ENCODE measurements around the gene LSM8. TPM values are rescaled to one million over a fixed set of nuclear protein-coding genes. Genes with fewer than 3 reads are reported as not detected.

LSM8 gene
- total and polyA plus RNA-seq, 2 donors (not counting 3 experiments of a cell fraction or from before 2014, with no cell fraction given): 26.8 to 34.1 TPM

DNA sequence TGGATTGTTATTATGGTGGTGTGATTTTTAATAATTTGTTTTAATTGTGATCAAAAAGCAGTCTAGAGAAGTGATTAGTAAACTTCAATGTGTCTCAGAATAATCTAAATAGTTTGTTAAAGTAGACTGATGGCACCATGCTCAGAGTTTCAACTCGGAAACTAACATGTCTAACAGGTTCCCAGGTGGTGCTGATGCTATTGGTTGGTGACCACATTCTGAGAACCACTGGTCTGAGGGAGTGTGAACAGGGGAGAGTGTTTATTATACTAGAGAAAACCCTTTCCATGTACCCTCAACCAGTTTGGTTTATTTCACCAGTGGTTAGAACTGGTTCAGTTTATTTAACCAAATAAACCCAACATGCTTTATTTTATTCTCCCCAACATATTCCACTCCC lies 42.0 kb upstream of the LSM8 start:
- Histone ChIP-seq H3K79me2 (ENCODE audit: control insufficient read depth, insufficient read depth, low read length) (no peaks in the 10 kb centered on the region), H3K9me3 (replicated peaks; ENCODE audit: control insufficient read depth, insufficient read depth, low read length) (no peaks in the 10 kb centered on the region), H2AFZ (ENCODE audit: low read depth, low read length) (no peak overlapping the region), H3K9me1 (replicated peaks; ENCODE audit: control insufficient read depth, extremely low read depth, insufficient read depth, low read length) (no peaks in the 10 kb centered on the region), H3K4me3 (replicated peaks in 1 of 3; ENCODE audit: insufficient read depth in 1 of 3, low read depth in 1 of 3, low read length in 3 of 3) (no peak overlapping the region), H3K9ac (replicated peaks; ENCODE audit: extremely low read depth, insufficient read depth, low read length) (no peak overlapping the region), H3K4me1 (ENCODE audit: control insufficient read depth, extremely low read depth, insufficient read depth, low read length) (no peaks in the 10 kb centered on the region), H3K4me2 (ENCODE audit: insufficient read depth, low read length) (no peak overlapping the region), H3K27ac (ENCODE audit: insufficient read depth, low read depth, low read length) (no peak overlapping the region), H3K27me3 (ENCODE audit: control insufficient read depth in 2 of 2, insufficient read depth in 2 of 2, low read length in 2 of 2) (no peaks in the 10 kb centered on the region), H3K36me3 (ENCODE audit: control insufficient read depth in 2 of 2, extremely low read depth in 1 of 2, insufficient read depth in 2 of 2, low read length in 2 of 2) (no peaks in the 10 kb centered on the region), H4K20me1 (replicated peaks; ENCODE audit: control insufficient read depth, extremely low read depth, insufficient read depth, low read length) (no peaks in the 10 kb centered on the region)
- DNase-seq (ENCODE audit: low read depth, low spot score) (no peak), FAIRE-seq (no peak)
- ChIA-PET CTCF (no interaction called here), POLR2A (no interaction called here)
- dilution Hi-C loops (cut with MboI; ENCODE audit: extremely low pct_ligation_motif_present, low sequenced_read_pairs): no loop called here
- TF ChIP-seq EZH2 (IDR thresholded peaks at IDR 0.05; ENCODE audit: borderline replicate concordance, low read depth, low read length, severe bottlenecking): no peak
- no peak for TF ChIP-seq CTCF (IDR thresholded peaks at IDR 0.05; ENCODE audit: extremely low read depth in 1 of 2, insufficient read depth in 1 of 2, low read depth in 1 of 2, low read length in 2 of 2)
- TF ChIP-seq FOS (IDR thresholded peaks at IDR 0.05; ENCODE audit: borderline replicate concordance, insufficient read depth, low read length): no peak
- no peak for TF ChIP-seq MYC (IDR thresholded peaks at IDR 0.05; ENCODE audit: low read depth, low read length)
- TF ChIP-seq, protein P1, sequence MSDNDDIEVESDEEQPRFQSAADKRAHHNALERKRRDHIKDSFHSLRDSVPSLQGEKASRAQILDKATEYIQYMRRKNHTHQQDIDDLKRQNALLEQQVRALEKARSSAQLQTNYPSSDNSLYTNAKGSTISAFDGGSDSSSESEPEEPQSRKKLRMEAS (IDR thresholded peaks at IDR 0.05; ENCODE audit: insufficient read depth, insufficient read length): no peak
- TF ChIP-seq JUN (IDR thresholded peaks at IDR 0.05; ENCODE audit: borderline replicate concordance, insufficient read depth, insufficient read length, low read depth): no peak
- TF ChIP-seq POLR2AphosphoS5 (IDR thresholded peaks at IDR 0.05; ENCODE audit: insufficient read depth, low read depth, low read length): no peak
- TF ChIP-seq GATA2 (IDR thresholded peaks at IDR 0.05; ENCODE audit: insufficient read depth, insufficient read length, low read depth, low read length): no peak
- no peak for TF ChIP-seq POLR2A (IDR thresholded peaks at IDR 0.05; ENCODE audit: low read depth, low read length)
- intact Hi-C loops (cut with micrococcal nuclease): no loop called here
- no TSS peak for BruUV-seq (replicated peaks)
